Neural progenitor cell (in vitro differentiated cells): ENCODE measurements around the gene CACNB4. TPM values are rescaled to one million over a fixed set of nuclear protein-coding genes. Genes with fewer than 3 reads are reported as not detected.

ENCODE experiments used
- DNase-seq: peaks from one replicate; pipeline ENCODE4 v3.0.0-alpha.2; 2016; ENCODE audit warnings: low spot score
- H2AFZ ChIP-seq: fragments of 200-600 bp; sonication (generic); replicated peaks from 2 replicates; pipeline ENCODE4 v1.6.1; 2016; ENCODE audit warnings: antibody characterized with exemption
- H3F3A ChIP-seq: fragments of 200-600 bp; sonication (generic); 2 replicates; pipeline ENCODE4 v1.6.1; 2016; ENCODE audit warnings: antibody characterized with exemption, low read depth
- H3K27ac ChIP-seq: fragments of 200-600 bp; sonication (generic); 2 replicates; pipeline ENCODE4 v1.5.1; 2016; ENCODE audit warnings: mild to moderate bottlenecking
- H3K27me3 ChIP-seq: fragments of 200-600 bp; sonication (generic); 2 replicates; pipeline ENCODE4 v1.6.1; 2016; ENCODE audit warnings: mild to moderate bottlenecking, moderate library complexity
- H3K36me3 ChIP-seq: fragments of 200-600 bp; sonication (generic); 2 replicates; pipeline ENCODE4 v1.5.1; 2016
- H3K4me1 ChIP-seq: fragments of 200-600 bp; sonication (generic); 2 replicates; pipeline ENCODE4 v1.6.1; 2016; ENCODE audit warnings: mixed run types
- H3K4me2 ChIP-seq: fragments of 200-600 bp; sonication (generic); 2 replicates; pipeline ENCODE4 v1.6.1; 2016
- H3K4me3 ChIP-seq: fragments of 200-600 bp; sonication (generic); 2 replicates; pipeline ENCODE4 v1.5.1; 2016
- H3K79me2 ChIP-seq: fragments of 200-600 bp; sonication (generic); 2 replicates; pipeline ENCODE4 v1.6.1; 2016; ENCODE audit warnings: low read depth
- H3K9ac ChIP-seq: fragments of 200-600 bp; sonication (generic); 2 replicates; pipeline ENCODE4 v1.6.1; 2016
- H3K9me3 ChIP-seq: fragments of 200-600 bp; sonication (generic); 2 replicates; pipeline ENCODE4 v1.5.1; 2016; ENCODE audit warnings: low read depth
- H4K20me1 ChIP-seq: fragments of 200-600 bp; sonication (generic); 2 replicates; pipeline ENCODE4 v1.6.1; 2016; ENCODE audit warnings: low read depth
- H3K27ac Mint-ChIP-seq: 3 replicates; pipeline ENCODE4 v1.8.0; 2021; ENCODE audit warnings: mixed read lengths
- H3K27me3 Mint-ChIP-seq: 2 replicates; pipeline ENCODE4 v1.8.0; 2022; ENCODE audit warnings: low read depth, mild to moderate bottlenecking, inconsistent platforms, moderate library complexity, mixed read lengths; ENCODE audit not compliant: insufficient read depth
- H3K36me3 Mint-ChIP-seq: 3 replicates; pipeline ENCODE4 v1.8.0; 2021; ENCODE audit warnings: mixed read lengths
- H3K4me1 Mint-ChIP-seq: 3 replicates; pipeline ENCODE4 v1.8.0; 2021; ENCODE audit warnings: mixed read lengths
- H3K4me3 Mint-ChIP-seq: 3 replicates; pipeline ENCODE4 v1.8.0; 2021; ENCODE audit warnings: mild to moderate bottlenecking, moderate library complexity, mixed read lengths
- H3K9me3 Mint-ChIP-seq: 3 replicates; pipeline ENCODE4 v1.8.0; 2020; ENCODE audit warnings: mixed read lengths
- CTCF ChIP-seq: fragments of 200-600 bp; sonication (generic); IDR thresholded peaks from 2 replicates; pipeline ENCODE4 v1.5.1; 2017; ENCODE audit warnings: antibody characterized with exemption, mild to moderate bottlenecking
- EZH2 ChIP-seq: fragments of 200-600 bp; sonication (generic); IDR thresholded peaks from 2 replicates; pipeline ENCODE4 v1.6.1; 2017; ENCODE audit warnings: antibody characterized with exemption, mild to moderate bottlenecking, moderate library complexity
- EZH2phosphoT487 ChIP-seq: fragments of 200-600 bp; sonication (generic); IDR thresholded peaks from 2 replicates; pipeline ENCODE4 v1.6.1; 2017; ENCODE audit warnings: antibody characterized with exemption
- total RNA-seq: library from RNA; depleted of rRNA; stranded (reverse); fragments of >200 nt; gene quantifications from 2 replicates; pipeline ENCODE4 v1.2.3, GENCODE V29; 2015; ENCODE audit warnings: low replicate concordance

The CACNB4 gene
- total RNA-seq, 1 donor from 2014 or later, result 14.2 TPM

GRCh38 chr2:151805343-151805742 is 293.5 kb downstream of the CACNB4 start:
- no peaks in the 10 kb centered on the region for H3K27me3 Mint-ChIP-seq
- H3K9me3 ChIP-seq, result no peaks in the 10 kb centered on the region
- H3K4me1 Mint-ChIP-seq, result no peaks in the 10 kb centered on the region
- no peaks in the 10 kb centered on the region for H3K4me1 ChIP-seq
- no peaks in the 10 kb centered on the region for H3K9me3 Mint-ChIP-seq
- H4K20me1 ChIP-seq, result no peaks in the 10 kb centered on the region
- no peak overlapping the region for H3K9ac ChIP-seq
- no peak overlapping the region for H3K4me3 ChIP-seq
- H2AFZ ChIP-seq, result no peak overlapping the region
- TF ChIP-seq EZH2phosphoT487 (no peak), EZH2 (no peak), CTCF (no peak)
- H3K79me2 ChIP-seq, result no peaks in the 10 kb centered on the region
- H3K36me3 ChIP-seq, result peaks cover 11% of the 10 kb centered on the region
- no peaks in the 10 kb centered on the region for H3K27me3 ChIP-seq
- H3F3A ChIP-seq, result no peaks in the 10 kb centered on the region
- H3K4me3 Mint-ChIP-seq, result no peak overlapping the region
- H3K27ac ChIP-seq, result no peak overlapping the region
- peaks cover 14% of the 10 kb centered on the region for H3K36me3 Mint-ChIP-seq
- no peak overlapping the region for H3K4me2 ChIP-seq
- no peak for DNase-seq
- no peak overlapping the region for H3K27ac Mint-ChIP-seq

DNA sequence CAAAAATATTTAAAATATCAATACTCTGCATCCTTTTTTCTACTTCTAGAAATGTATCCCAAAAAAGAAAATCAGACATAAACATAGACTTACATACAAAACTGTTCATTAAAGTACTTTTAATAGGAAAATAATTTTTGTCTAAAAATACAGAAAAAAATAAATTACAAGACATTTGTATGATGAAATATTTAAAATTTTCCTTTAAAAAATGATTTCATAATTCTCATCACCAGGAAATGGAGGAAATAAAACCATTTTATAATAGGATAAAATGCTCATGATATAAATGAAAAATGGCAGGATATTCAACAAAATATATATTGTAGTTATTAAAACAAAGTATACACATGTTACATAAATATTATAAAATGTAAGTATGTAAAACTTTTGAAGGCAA is 295.0 kb downstream of the CACNB4 start:
- Mint-ChIP-seq H3K9me3 (no peaks in the 10 kb centered on the region), H3K27me3 (no peaks in the 10 kb centered on the region), H3K4me1 (no peaks in the 10 kb centered on the region), H3K36me3 (peaks cover 12% of the 10 kb centered on the region), H3K4me3 (no peak overlapping the region), H3K27ac (no peak overlapping the region)
- no peaks in the 10 kb centered on the region for H4K20me1 ChIP-seq
- no peak overlapping the region for H3K4me3 ChIP-seq
- H3K4me1 ChIP-seq, result no peaks in the 10 kb centered on the region
- H3K4me2 ChIP-seq, result no peak overlapping the region
- no peaks in the 10 kb centered on the region for H3F3A ChIP-seq
- no peak overlapping the region for H3K27ac ChIP-seq
- no peak for DNase-seq
- no peak overlapping the region for H3K9ac ChIP-seq
- no peaks in the 10 kb centered on the region for H3K27me3 ChIP-seq
- H3K36me3 ChIP-seq, result peaks cover 11% of the 10 kb centered on the region
- H3K79me2 ChIP-seq, result no peaks in the 10 kb centered on the region
- H3K9me3 ChIP-seq, result no peaks in the 10 kb centered on the region
- no peak for TF ChIP-seq CTCF
- TF ChIP-seq EZH2, result no peak
- no peak for TF ChIP-seq EZH2phosphoT487
- no peak overlapping the region for H2AFZ ChIP-seq

DNA sequence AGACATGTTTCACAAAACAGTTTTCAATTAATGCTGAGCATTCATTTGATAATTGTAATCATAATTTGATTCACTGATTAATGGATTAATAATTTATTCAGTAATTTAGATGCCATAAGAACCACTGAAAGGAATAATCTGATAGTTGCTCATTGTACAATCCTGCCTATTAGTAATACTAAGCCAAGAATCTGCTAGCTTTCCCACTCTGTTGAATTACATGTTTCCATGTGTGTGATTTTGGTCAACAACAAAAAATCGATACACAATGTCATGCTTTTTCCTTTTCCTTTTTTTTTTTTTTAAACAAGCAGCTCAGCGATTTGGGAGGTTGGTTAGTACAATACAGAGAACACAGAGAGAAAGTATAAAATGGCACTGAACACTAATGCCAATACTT is 296.5 kb downstream of the CACNB4 start:
- Histone ChIP-seq H3K4me1 (no peaks in the 10 kb centered on the region), H3F3A (no peaks in the 10 kb centered on the region), H4K20me1 (no peaks in the 10 kb centered on the region), H3K36me3 (peaks cover 11% of the 10 kb centered on the region), H3K4me3 (no peak overlapping the region), H3K27ac (no peak overlapping the region), H3K4me2 (no peak overlapping the region), H2AFZ (no peak overlapping the region), H3K9ac (no peak overlapping the region), H3K79me2 (no peaks in the 10 kb centered on the region), H3K9me3 (no peaks in the 10 kb centered on the region), H3K27me3 (no peaks in the 10 kb centered on the region)
- peaks cover 14% of the 10 kb centered on the region for H3K36me3 Mint-ChIP-seq
- no peaks in the 10 kb centered on the region for H3K9me3 Mint-ChIP-seq
- H3K27ac Mint-ChIP-seq, result no peak overlapping the region
- TF ChIP-seq EZH2phosphoT487, result no peak
- TF ChIP-seq EZH2, result no peak
- no peak for TF ChIP-seq CTCF
- no peak for DNase-seq
- no peaks in the 10 kb centered on the region for H3K27me3 Mint-ChIP-seq
- H3K4me1 Mint-ChIP-seq, result no peaks in the 10 kb centered on the region
- H3K4me3 Mint-ChIP-seq, result no peak overlapping the region

DNA sequence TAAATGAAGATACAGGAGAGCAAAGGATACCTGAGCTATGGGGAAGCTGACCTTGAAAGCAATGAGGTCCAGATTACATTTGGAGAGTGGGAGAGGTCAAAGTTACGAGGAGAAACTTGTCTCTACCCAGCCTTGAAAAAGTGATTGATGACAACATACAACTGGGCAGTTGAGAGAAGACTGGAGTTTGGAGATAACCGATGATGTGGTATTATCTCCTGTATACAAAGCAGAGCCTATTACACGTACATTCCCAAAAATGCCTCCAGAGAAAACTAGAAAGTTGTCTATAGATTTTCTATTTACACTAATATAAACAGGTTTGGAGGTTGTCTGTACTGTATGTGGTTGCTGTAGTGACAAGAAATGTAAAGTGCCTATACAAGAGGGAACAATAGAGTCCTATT is 299.0 kb downstream of the CACNB4 start:
- H3K27ac Mint-ChIP-seq, result no peak overlapping the region
- Histone ChIP-seq H3K9ac (no peak overlapping the region), H3K4me1 (no peaks in the 10 kb centered on the region), H3K36me3 (peaks cover 11% of the 10 kb centered on the region), H3K4me2 (no peak overlapping the region), H3F3A (no peaks in the 10 kb centered on the region), H3K79me2 (no peaks in the 10 kb centered on the region), H4K20me1 (no peaks in the 10 kb centered on the region), H3K27ac (no peak overlapping the region), H3K27me3 (no peaks in the 10 kb centered on the region), H3K9me3 (no peaks in the 10 kb centered on the region), H3K4me3 (no peak overlapping the region), H2AFZ (no peak overlapping the region)
- no peak for TF ChIP-seq CTCF
- TF ChIP-seq EZH2, result no peak
- no peak for TF ChIP-seq EZH2phosphoT487
- H3K36me3 Mint-ChIP-seq, result peaks cover 16% of the 10 kb centered on the region
- H3K4me1 Mint-ChIP-seq, result no peaks in the 10 kb centered on the region
- no peak for DNase-seq
- H3K27me3 Mint-ChIP-seq, result no peaks in the 10 kb centered on the region
- no peaks in the 10 kb centered on the region for H3K9me3 Mint-ChIP-seq
- no peak overlapping the region for H3K4me3 Mint-ChIP-seq
